Daoy (cell line): Measurements from ENCODE around the gene LOXL1. TPM values are rescaled to one million over a fixed set of nuclear protein-coding genes. Genes with fewer than 3 reads are reported as not detected.
"Not testable (repeated sequence)": the region's sequence is repeated elsewhere in the genome, so short reads cannot be mapped to it uniquely, and the experiment has no call there.

Source experiments
- DNase-seq: peaks from one replicate; pipeline ENCODE4 v3.0.0-alpha.2; 2015; ENCODE audit warnings: low read depth
- total RNA-seq: library from RNA; depleted of rRNA; stranded (reverse); fragments of >200 nt; shearing (Covaris generic); gene quantifications from 2 replicates; pipeline ENCODE4 v1.2.3, GENCODE V29; 2014

The LOXL1 gene
- total RNA-seq, 1 experiment from 2014 or later: 125 TPM

DNA sequence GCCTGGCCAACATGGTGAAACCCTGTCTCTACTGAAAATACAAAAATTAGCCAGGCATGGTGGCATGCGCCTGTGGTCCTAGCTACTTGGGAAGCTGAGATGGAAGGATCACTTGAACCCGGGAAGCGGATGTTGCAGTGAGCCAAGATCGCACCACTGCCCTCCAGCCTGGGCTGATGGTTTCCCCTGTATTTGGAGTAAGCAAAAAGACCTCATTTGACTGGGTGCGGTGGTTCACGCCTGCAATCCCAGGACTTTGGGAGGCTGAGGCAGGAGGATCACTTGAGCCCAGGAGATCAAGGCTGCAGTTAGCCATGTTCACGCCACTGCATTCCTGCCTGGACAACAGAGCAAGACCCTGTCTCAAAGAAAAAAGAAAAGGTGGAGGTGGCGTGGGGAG, 12.3 kb downstream of the LOXL1 start:
- DNase-seq: not testable (repeated sequence)

DNA sequence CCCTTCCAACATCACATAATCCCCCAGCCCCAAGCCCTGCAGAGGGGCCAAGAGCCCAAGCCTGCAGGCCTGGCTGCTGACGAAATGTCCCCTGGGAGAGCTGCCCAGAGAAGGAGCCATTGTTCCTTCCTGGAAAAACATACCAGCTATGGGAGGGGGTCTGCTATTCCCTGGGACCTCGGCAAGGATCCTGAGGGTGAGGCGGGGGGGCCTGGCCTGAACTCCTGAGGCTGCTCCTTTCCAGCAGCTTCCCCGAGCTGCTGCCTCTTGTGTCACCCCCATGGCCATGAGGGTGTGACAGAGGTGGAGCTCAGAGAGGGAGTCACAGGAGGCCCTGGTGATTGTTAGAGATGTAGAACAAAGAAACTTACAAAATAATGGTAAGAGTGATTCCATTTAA, 12.9 kb downstream of the LOXL1 start:
- no peak for DNase-seq

- no peak for DNase-seq
Measured at GRCh38 chr15:73940061-73940981, 14.1 kb downstream of the LOXL1 start.

GRCh38 chr15:73941044-73941443, 14.8 kb downstream of the LOXL1 start:
- DNase-seq: peak; percentile 96

DNA sequence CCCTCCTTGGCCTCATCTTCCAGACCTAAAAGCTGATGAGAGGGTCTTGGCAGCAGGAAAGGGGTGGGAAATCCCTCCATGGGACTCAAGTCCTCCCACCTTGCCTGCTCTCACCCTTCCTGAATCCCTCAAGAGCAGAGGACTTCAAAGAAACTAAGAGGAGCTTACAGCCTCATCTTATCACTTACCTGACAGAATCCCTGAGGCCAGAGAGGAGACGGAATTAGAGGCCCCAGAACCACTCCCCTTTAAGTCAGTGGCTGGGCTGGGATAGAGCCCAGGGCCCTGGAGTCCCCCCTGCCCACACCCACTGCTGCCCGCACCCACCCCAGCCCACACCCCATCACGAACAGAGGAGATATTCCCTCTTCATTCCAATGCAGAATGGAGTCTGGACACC, 15.2 kb downstream of the LOXL1 start:
- no peak for DNase-seq

DNA sequence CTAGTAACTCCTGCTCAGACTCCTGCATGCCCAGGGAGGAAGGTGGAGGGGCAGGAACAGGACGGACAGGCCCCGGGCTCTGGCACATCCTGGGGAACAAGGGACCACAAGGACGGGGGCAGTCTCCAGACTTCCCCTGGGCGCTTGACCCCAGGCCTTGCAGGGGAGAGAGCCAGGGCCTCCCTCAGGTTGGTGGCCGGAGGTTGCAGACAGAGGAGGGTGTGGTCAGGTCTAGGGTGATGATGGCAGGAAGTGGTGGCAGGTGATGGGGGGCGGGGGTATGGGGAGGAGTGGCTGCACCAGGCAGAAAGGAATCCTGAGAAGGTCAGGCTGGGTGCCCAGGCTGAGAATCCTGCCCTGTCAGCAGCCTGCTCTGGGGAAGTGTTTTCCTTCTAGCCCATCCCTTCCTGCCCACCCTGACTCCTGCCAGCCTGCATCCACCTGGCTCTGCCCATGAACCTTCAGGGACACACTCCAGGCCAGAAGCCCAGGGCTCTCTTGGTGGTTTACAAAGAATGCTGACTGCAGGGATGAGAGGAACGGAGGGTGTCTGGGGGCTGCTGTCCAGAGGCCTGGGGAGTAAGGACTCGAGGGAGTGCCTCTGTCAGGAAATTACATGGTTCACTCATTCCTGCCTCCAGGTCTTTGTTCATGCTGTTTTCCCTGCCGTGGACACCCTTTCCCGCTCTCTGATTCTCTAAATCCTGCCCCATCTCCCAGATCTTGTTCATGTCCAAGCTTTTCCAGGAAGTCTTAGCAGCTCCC, 15.8 kb downstream of the LOXL1 start:
- DNase-seq: peak; percentile 63

DNA sequence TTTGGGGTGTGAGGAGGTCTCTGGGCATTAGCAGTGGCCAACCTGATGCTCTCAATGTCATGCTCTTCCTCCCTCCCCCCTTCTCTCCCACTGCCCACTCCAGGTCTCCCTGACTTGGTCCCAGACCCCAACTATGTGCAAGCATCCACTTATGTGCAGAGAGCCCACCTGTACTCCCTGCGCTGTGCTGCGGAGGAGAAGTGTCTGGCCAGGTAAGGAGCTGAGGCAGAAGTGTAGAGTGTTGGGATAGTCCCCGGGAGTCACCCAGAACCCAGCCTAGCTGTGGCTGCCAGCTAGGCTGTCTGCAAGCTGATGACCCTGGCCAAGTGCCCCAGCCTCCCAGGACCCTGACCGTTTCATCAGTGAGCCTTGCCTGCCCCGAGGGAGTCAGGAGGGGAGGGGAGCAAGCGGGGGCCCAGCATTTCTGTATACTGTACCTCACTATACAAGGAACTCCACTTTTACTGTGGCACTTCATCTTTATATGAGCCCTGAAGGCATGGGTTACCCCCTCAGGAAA, 16.5 kb downstream of the LOXL1 start:
- DNase-seq: no peak

DNA sequence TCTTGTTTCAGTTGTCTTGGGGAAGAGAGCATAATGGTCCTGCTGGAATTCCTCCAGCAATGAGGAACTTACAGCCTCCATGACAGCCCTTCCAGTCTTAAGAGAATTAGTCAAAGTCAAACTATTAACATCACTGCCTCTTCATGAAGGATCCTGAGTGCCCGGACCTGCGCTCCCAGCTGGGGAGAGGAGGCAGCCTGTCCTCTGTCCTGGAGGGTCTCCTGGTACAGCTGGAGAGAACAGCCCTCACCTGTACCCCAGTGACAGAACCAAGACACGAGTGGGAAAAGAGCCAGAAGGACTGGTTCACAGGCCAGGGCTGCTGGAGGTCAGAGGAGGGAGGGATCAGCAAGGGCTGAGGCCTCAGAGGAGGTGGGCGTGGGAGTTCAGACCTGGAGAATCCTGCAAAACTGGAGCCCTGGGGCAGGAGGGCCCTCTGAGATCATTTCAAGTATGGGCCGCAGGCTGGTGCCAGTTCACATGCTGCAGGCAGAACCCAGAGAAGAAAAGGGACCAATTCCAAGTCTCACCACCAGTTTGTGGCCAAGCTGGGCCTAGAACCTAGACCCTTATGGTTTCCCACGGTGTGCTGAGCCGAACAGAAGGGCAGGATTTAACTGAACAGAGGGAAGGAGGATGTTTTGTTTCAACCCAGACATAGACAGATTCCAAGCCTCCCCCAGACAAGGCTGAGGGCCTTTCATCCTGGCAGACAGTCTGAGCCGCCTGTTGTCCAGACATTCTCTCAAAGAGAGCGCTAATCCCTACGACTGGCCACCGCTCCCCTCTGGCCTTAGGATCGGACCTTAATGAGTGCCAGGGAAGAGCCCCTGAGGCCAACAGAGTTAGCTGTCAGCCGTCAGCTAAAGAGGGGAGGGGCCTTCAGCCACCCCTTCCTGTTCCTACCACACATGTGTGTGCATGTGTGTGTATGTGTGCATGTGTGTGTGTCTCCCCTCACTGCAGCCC, 18.2 kb downstream of the LOXL1 start:
- no peak for DNase-seq

GRCh38 chr15:73945130-73945508, 18.9 kb downstream of the LOXL1 start:
- DNase-seq: no peak

GRCh38 chr15:73946046-73946721, 19.9 kb downstream of the LOXL1 start:
- no peak for DNase-seq

GRCh38 chr15:73946795-73947370, 20.6 kb downstream of the LOXL1 start:
- no peak for DNase-seq

- DNase-seq: no peak
Measured at GRCh38 chr15:73947651-73948050, 21.4 kb downstream of the LOXL1 start.

DNA sequence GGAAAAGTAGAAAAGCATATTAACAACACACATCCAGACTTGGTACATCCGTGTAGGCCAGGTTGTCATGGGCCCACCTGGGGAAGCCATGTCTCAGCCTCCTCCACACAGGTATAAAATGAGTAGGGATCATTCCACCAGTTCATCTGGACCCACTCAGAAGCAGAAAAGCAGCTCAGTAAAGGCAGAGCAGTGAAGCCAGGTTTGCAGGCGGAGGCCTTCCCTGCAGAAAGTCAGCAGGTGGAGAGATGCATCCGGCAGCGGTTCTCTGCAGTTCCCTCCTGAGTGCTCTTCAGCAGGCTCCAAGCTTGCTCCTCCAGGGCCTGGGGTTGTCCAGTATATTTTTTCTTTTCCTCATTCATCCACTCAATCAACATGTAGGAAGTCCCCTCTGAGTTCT, 22.1 kb downstream of the LOXL1 start:
- no peak for DNase-seq

GRCh38 chr15:73948982-73949381, 22.7 kb downstream of the LOXL1 start:
- DNase-seq: no peak

DNA sequence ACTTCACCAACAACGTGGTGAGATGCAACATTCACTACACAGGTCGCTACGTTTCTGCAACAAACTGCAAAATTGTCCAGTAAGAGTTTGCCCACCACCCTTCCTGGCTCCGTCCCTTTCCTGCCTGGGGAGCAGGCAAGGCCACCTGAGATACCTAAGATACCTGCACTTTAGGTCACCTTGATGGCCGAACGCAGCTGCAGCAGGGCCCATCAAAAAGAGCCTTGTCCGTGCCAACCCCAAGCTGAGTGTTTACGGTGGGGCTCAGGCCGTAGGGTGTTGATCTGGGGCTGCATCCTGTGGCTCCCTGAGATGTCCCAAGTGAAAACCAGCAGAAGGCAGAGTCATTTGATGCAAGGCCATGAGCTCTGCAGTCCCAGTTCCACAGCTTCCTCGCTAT, 23.2 kb downstream of the LOXL1 start:
- DNase-seq: no peak

DNA sequence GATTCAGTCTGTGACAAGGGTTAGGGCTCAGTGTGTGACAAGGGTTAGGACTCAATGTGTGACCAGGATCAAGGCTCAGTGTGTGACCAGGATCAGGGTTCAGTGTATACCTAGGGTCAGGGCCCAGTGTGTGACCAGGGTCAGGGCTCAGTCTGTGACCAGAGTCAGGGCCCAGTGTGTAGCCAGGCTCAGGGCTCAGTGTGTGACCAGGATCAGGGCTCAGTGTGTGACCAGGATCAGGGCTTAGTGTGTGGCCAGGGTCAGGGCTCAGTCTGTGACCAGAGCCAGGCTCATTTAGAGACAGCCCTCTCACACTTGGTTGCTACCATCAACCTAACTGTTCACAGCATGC, 24.2 kb downstream of the LOXL1 start:
- no peak for DNase-seq

DNA sequence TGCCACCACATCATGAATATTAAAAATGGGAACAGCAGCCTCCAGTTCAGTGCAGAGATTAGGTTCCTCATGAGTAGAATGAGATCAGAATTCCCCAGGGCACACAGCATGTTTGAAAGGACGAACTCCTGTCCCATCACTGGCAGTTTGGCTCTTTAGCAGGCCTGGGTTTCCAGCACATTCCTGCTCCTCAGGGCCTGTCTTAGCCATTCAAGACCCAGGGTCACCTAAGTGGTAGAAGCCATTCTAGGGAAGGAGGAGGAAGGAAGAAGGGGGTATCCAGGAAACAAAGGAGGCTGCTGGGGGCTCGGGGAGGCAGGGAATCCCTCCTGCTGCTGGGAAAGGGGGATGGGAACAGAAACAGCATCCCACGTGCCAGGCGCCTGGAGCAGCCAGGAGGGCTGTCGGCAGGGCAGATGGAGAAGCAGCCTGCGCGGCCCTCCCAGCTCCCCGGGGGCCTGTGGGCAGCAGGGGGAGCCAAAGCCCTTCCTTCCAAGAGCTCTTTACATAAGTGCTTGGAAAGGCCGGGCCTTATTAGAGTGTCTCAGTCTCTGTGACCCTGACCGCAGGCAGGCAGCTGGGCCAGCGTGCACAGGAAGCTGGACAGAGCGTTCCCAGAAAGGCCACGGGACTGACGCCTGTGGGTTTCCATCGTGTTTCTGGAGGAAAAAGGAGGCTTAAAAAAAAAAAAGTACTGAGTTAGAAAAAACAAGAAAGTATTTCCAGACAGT, 24.7 kb downstream of the LOXL1 start:
- peak; percentile 89 for DNase-seq

DNA sequence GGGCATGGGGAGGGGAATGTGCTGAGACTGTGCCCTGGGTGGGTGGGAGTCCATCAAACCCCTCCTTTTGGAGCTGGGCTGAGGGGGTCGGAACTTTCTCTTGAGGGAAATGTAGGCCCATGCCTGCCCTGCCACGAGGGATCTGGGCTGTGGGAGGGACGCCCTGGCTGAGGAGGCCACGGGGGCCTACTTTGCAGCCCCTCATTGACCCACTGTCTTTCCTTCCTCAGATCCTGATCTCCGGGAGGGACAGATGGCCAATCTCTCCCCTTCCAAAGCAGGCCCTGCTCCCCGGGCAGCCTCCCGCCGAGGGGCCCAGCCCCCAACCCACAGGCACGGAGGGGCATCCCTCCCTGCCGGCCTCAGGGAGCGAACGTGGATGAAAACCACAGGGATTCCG, 25.3 kb downstream of the LOXL1 start:
- DNase-seq: no peak

DNA sequence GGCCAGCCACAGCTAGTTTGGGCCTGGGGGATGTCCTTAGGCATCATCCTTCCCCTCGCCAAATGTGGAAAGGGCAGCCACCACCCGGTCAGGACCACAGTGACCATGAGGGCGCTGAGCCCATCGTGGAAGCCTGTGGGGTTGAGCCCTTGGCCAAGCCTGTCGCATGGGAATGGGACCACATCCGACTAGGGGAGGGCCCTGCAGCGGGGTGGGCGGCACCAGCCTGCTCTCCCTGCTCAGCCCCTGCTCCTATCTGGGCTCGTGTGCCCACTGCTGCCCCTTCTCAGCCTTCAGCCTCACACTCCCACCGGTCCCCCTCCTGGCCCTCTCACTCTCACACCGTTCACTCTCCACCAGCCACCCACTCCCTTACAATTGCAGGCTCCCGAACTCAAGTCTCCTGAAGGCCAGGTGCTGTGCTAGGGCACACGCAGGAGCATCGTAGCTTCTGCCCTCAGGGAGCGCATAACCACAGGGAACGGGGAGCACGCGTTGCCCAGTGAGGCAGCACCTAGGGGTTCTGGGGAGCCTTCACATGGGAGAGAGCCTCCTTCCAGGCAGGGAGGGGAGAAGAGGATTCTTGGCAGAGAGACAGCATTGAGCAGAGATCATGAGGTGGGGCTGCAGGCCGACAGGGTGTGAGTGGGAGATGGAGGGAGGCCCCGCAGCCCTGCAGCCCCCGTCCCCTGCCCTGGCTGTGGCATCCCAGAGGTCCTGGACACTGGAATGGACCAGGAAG, 26.1 kb downstream of the LOXL1 start:
- no peak for DNase-seq
